ENCODE results near the gene CCDC178. TPM values are rescaled to one million over a fixed set of nuclear protein-coding genes. Genes with fewer than 3 reads are reported as not detected.

Gene CCDC178
- total RNA-seq, 1 experiment from 2014 or later: not detected

GRCh38 chr18:33107511-33107910, 333.0 kb downstream of the CCDC178 start (continued):
- TF ChIP-seq ZBTB33 (IDR thresholded peaks at IDR 0.05; ENCODE audit: extremely low read depth, insufficient replicate concordance, low read length) (no peak), ZFX (IDR thresholded peaks at IDR 0.05) (no peak), TCF7L2 (IDR thresholded peaks at IDR 0.05; ENCODE audit: borderline replicate concordance, extremely low read depth, insufficient read depth, insufficient read length) (no peak), FOSL1 (IDR thresholded peaks at IDR 0.05; ENCODE audit: low read depth) (no peak), EZH2 (IDR thresholded peaks at IDR 0.05) (no peak), RAD21 (IDR thresholded peaks at IDR 0.05; ENCODE audit: low read depth) (no peak), EGR1 (IDR thresholded peaks at IDR 0.05; ENCODE audit: low read depth) (no peak)
- TF ChIP-seq, protein P1, sequence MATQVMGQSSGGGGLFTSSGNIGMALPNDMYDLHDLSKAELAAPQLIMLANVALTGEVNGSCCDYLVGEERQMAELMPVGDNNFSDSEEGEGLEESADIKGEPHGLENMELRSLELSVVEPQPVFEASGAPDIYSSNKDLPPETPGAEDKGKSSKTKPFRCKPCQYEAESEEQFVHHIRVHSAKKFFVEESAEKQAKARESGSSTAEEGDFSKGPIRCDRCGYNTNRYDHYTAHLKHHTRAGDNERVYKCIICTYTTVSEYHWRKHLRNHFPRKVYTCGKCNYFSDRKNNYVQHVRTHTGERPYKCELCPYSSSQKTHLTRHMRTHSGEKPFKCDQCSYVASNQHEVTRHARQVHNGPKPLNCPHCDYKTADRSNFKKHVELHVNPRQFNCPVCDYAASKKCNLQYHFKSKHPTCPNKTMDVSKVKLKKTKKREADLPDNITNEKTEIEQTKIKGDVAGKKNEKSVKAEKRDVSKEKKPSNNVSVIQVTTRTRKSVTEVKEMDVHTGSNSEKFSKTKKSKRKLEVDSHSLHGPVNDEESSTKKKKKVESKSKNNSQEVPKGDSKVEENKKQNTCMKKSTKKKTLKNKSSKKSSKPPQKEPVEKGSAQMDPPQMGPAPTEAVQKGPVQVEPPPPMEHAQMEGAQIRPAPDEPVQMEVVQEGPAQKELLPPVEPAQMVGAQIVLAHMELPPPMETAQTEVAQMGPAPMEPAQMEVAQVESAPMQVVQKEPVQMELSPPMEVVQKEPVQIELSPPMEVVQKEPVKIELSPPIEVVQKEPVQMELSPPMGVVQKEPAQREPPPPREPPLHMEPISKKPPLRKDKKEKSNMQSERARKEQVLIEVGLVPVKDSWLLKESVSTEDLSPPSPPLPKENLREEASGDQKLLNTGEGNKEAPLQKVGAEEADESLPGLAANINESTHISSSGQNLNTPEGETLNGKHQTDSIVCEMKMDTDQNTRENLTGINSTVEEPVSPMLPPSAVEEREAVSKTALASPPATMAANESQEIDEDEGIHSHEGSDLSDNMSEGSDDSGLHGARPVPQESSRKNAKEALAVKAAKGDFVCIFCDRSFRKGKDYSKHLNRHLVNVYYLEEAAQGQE (IDR thresholded peaks at IDR 0.05; ENCODE audit: low read depth): no peak

- TF ChIP-seq ELF1 (IDR thresholded peaks at IDR 0.05; ENCODE audit: borderline replicate concordance, low read depth) (no peak), ZNF274 (IDR thresholded peaks at IDR 0.05; ENCODE audit: low read depth, low read length) (no peak), YY1 (IDR thresholded peaks at IDR 0.05; ENCODE audit: extremely low read depth, insufficient replicate concordance, low read depth, low read length) (no peak), EZH2phosphoT487 (IDR thresholded peaks at IDR 0.05; ENCODE audit: borderline replicate concordance) (no peak), CBX3 (IDR thresholded peaks at IDR 0.05; ENCODE audit: low read depth) (no peak), CEBPB (IDR thresholded peaks at IDR 0.05; ENCODE audit: low read depth) (no peak), SP1 (IDR thresholded peaks at IDR 0.05; ENCODE audit: low read depth) (no peak), POLR2A (IDR thresholded peaks at IDR 0.05; ENCODE audit: borderline replicate concordance, extremely low read depth, insufficient read depth, insufficient read length) (no peak), TCF7L2 (IDR thresholded peaks at IDR 0.05; ENCODE audit: borderline replicate concordance, extremely low read depth, insufficient read depth, insufficient read length) (no peak), POLR2AphosphoS5 (IDR thresholded peaks at IDR 0.05; ENCODE audit: low read depth, low read length) (no peak), SRF (IDR thresholded peaks at IDR 0.05; ENCODE audit: low read depth) (no peak)
- TF ChIP-seq, protein P2, sequence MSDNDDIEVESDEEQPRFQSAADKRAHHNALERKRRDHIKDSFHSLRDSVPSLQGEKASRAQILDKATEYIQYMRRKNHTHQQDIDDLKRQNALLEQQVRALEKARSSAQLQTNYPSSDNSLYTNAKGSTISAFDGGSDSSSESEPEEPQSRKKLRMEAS (IDR thresholded peaks at IDR 0.05): no peak
- intact Hi-C loops (cut with micrococcal nuclease): no loop called here
Measured at GRCh38 chr18:33101316-33101715, 339.2 kb downstream of the CCDC178 start.

More at GRCh38 chr18:33101316-33101715, 339.2 kb downstream of the CCDC178 start:
- no peaks in the 10 kb centered on the region for H3K27me3 ChIP-seq (ENCODE audit: insufficient read depth, low read length)
- no peaks in the 10 kb centered on the region for H3K79me2 ChIP-seq (ENCODE audit: insufficient read depth, low read length)
- H3K4me2 ChIP-seq (ENCODE audit: low read length): no peak overlapping the region
- no peaks in the 10 kb centered on the region for H3K36me3 ChIP-seq (ENCODE audit: control insufficient read depth in 1 of 2, insufficient read depth in 2 of 2, low read length in 2 of 2)
- H4K20me1 ChIP-seq (ENCODE audit: insufficient read depth): no peaks in the 10 kb centered on the region
- RAD21 ChIA-PET (ENCODE audit: low non-redundant PET in 1 of 2, low total read pairs in 2 of 2, uncharacterized antibody in 2 of 2, unreplicated experiment in 2 of 2): no interaction called here
- H3K9ac ChIP-seq (ENCODE audit: low read length): no peak overlapping the region
- no peak for ATAC-seq
- H3K4me1 ChIP-seq (ENCODE audit: control insufficient read depth in 1 of 2, insufficient read depth in 2 of 2, low read length in 2 of 2): no peaks in the 10 kb centered on the region
- DNase-seq (ENCODE audit: low read depth, low spot score): no peak
- no peak overlapping the region for H3K4me3 ChIP-seq (replicated peaks in 1 of 2; ENCODE audit: low read depth in 1 of 2, low read length in 2 of 2)
- H3K9me3 ChIP-seq (ENCODE audit: control insufficient read depth in 1 of 2, insufficient read depth in 1 of 2, low read depth in 1 of 2, low read length in 2 of 2): peaks cover 12% of the 10 kb centered on the region in 2 experiments; a peak in 2 of 4 replicates
- no TSS peak for BruUV-seq (replicated peaks)
- no peaks in the 10 kb centered on the region for H3K9me2 ChIP-seq (ENCODE audit: insufficient read depth)
- POLR2A ChIA-PET: no interaction called here
- H2AFZ ChIP-seq (ENCODE audit: low read depth, low read length, poor library complexity, severe bottlenecking): no peak overlapping the region
- H3K27ac ChIP-seq (ENCODE audit: low read depth, low read length): no peak overlapping the region
- CTCF ChIA-PET: no interaction called here

Data from HCT116 (cell line).